ENCODE measurements around the gene ABCC4.

ABCC4 gene

DNA sequence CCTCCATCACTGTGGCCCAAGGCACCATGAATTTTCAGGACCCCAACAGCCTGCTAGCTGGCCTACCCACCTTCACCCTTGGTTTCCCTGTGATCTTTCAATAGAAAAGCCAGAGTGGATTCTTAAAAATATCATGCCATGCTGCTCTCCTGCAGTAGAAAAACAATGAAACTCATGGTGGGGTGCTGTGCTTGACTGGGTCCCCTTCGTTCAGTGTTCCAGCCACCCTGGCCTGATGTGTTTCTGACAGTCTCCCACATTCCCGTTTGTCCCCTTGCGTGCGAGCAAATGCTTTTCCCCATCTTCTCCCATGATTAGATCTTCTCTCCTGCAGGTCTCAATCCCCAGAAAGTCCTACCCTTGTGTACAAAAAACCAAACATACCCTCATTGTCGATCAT, 43.2 kb downstream of the ABCC4 start:
- DNase-seq (ENCODE audit: low read depth in 4 of 4, low spot score in 1 of 4) = no peak

DNA sequence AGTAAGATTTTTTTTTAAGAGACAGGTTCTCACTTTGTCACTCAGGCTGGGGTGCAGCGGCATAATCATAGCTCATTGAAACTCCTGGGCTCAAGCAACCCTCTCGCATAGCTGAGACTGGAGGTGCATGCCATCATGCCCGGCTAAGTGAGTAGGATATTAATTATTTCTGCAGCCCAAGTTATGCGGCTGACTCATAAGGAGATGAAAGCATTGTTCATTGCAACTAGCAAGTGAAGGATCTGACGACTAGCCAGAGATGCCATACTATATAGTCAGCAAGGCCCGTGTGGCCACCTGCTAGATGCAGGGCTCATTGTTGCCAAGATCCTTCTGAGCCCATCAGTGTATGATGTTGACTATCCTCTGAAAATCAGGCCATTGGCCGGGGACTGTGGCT, 45.2 kb downstream of the ABCC4 start:
- no peak for DNase-seq (ENCODE audit: low read depth in 4 of 4, low spot score in 1 of 4)

DNA sequence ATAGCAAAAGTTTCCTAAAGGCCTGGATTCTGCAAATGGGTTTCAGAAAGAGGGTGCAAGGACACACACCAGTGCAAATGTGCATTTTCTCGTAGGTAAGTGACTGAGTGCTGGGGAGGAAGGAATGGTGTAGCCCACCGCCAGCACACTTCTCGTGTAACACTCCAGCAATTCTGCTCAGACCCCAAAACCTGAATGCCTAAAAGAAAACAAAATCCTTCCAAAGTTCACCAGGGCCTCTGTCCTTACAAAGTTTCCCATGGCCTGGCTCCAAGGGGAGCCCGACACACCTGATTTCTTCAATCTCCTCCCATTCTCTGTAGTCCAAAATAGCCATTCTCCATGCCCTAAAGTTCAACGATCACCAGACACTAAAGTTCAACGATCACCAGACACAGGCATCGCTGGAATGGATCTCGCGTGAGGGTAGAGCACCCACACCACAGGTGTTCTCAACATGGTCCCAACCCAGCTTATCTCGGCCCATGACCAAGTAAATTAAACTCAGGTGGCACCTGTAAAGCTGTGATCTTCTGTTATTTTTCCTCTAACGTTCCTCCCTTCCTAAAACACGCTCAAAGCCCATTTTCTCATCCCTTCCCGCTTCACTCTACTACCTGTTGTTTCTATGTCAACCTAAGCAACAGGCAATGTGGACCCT, 46.0 kb downstream of the ABCC4 start:
- DNase-seq (ENCODE audit: low read depth in 4 of 4, low spot score in 1 of 4) = no peak

DNA sequence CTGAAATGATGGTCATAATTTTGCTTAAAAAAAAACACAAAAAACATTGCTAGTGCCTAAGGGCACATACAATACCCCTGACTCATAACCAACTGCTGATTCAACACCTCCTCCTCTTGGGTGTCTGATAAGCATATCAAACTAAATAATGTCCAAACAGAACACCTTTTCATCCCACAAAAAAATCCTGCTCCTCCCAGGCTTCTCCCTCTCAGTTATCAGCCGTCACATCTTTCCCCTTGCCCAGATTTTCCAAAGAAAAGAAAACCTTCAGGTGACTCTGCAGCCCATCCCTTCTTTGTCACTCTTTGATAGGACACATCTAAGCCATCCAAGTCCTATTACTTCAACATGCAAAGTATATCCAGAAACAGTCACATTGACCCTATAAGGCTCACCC, 46.9 kb downstream of the ABCC4 start:
- no peak for DNase-seq (ENCODE audit: low read depth in 4 of 4, low spot score in 1 of 4)

DNA sequence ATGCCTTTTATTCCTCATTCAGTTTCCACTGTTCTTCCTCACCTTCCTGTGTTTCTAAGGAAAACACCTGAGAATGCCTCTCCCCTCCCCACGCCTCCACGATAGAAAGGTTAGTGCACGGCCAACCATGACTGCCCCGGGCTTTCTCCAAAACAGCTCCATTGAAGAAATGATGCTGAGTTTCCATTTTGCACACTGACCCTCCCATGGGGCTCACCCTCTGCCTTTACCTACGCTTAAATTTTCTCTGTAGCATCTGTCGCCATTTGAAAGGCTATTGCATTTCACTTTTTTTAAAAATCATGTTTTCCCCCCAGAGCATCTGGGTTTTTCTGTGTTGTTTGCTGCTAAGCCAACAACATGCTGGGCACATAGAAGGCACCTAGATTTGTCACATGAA, 48.2 kb downstream of the ABCC4 start:
- no peak for DNase-seq (ENCODE audit: low read depth in 4 of 4, low spot score in 1 of 4)

DNA sequence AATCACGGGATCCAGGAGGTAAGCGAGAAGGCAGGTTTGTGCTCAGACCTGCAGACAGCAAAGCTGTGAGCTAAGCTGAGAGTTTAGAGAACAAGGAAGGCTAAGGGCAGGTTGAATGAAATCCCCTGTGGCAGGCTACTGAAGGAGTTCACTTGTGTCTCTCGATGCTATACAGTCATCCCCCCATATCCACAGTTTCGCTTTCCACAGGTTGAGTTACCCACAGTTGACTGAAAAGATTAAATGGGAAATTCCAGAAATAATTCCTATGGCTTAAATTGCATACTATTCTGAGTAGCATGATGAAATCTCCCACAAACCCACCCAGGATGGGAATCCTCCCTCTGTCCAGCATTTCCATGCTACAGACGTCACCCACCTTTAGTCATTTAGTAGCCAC, 49.6 kb downstream of the ABCC4 start:
- DNase-seq (ENCODE audit: low read depth in 4 of 4, low spot score in 1 of 4) = no peak

DNA sequence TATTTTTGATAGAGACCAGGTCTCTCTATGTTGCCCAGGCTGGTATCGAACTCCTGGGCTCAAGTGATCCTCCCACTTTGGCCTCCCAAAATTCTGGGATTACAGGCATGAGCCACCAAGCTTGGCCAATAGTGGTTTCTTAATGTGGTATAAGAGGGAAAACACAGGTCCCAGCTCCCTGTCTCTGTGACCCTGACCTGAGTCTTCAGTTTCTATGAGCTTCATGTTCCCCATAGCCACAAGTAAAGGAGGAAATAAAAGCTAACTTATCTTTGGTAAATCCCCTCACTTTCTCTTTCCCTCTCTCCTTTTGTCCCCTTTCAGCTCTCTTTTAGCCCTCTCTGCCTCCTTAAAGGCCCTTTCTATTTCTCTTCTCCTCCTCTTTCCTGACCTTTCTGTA, 50.3 kb downstream of the ABCC4 start:
- DNase-seq (ENCODE audit: low read depth in 4 of 4, low spot score in 1 of 4) = no peak

DNA sequence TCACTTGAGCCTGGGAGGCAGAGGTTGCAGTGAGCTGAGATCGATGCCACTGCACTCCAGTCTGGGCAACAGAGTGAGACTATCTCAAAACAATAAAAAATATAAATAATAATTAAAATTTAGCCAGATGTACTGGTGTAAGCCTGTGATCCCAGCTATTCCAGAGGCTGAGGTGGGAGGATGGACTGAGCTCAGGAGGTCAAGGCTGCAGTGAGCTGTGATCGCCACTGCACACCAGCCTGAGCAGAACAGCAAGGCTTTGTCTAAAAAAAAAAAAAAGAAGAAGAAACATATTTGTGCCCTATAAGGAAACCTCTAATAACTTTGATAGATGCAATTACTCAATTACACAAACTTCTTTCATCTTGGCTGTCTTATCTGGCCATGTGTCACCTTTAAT, 52.3 kb downstream of the ABCC4 start:
- no peak for DNase-seq (ENCODE audit: low read depth in 4 of 4, low spot score in 1 of 4)

DNA sequence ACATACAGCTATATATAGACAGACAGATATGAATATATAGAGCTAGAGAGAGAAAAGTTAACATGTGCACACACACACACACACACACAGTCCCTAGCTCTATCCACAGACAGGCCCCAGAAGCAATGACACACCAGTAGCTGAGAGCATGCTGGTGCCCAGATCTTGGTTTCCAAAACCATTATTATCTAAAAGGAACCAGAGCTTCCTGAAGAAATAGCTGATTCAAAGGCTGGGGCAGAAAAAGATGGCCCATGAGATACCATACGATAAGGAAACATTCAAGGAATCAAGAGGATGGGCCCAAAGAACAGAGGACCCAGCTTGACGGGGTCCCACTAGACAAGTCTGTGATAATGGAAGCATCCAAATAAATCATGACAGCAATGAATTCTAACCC, 53.4 kb downstream of the ABCC4 start:
- DNase-seq (ENCODE audit: low read depth in 4 of 4, low spot score in 1 of 4) = no peak

DNA sequence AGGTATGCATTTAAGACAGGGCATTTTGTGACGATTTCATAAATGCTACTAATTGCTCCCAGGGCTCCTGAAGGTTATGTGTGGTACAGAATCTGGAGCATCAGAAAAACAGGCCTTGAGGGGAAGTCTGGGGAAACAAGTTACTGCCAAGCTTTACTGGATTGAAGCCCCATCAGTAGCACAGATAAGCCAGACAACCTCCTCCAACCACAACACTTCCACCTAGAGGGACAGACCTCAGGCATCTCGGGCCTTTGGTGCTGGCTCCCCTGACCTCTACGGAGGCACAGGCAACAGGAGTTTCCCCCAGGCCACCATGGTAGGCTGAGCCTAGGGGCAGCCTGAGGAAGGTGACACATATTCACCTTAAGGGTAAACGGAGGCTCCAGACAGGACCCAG, 54.1 kb downstream of the ABCC4 start:
- no peak for DNase-seq (ENCODE audit: low read depth in 4 of 4, low spot score in 1 of 4)

DNA sequence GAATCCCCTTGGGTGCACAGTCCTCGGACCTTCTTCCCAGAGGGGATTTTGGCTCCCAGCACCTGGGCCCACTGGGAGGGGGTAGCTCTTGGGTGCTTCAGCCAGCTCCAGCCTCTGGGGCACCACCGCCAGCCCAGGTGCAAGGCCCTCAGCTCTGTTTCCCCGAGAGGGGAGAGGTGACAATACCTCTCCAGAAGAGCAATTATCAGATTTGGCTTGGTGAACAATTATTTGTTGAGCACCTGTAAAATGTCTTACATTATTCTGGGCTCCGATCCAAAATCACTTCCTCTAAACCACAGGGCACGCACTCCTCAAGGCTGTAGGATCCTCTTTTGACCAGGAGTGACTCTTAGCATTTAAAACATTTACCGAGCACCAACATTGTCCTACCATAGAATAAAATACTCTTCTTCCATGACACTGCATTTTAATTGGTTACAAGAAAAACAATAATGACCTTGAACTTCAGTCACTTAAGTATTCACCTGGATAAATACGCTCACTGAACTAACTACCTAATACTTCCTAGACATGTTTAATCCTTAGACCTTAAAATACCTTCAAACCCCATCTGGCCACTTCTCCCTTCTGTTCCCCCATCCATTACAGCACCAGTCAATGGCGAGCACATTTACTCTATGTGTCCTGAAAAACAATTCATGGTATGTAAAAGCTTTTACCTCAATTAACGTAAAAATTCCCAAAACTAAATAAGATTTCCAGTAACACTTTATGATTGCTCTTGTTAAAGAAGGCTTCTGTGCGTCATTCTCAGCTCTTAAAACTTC, 54.8 kb downstream of the ABCC4 start:
- no peak for DNase-seq (ENCODE audit: low read depth in 4 of 4, low spot score in 1 of 4)

DNA sequence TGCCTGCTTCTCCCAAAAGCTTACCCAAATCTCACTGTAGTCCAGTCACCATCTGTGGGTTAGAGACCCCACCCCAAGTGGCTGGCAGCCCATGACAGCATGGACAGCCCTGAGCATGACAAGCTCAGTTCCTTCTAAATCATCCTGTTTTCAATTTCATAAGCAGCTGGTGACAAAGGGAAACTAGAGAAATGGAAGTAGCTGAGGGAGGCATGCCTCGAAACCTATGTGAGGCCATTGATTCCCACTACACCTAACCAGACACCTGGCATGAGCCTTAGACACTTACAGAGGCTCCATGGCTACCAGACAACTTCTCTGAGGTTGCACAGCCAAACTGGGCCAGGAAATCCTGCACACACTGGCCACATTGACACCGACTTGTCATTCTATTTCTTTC, 56.2 kb downstream of the ABCC4 start:
- no peak for DNase-seq (ENCODE audit: low read depth in 4 of 4, low spot score in 1 of 4)

DNA sequence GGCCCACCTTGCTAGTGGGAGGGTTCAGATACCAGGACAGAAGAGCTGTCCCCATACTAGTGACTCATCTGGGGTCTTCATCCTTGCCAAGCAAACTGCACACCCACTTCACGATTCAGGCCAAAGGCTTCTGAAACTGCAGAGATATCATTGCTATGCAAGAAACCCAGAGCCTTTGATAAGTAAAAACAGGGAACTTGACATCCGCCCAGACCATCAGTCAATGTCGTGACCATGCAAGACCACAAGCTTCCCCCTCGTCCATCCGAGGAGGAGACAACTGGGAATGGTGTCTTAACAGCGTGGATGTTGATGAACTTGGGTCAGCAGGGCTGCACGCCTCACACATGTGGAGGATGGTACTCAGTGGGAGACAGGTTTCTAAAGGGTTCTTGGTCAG, 58.0 kb downstream of the ABCC4 start:
- DNase-seq (ENCODE audit: low read depth in 4 of 4, low spot score in 1 of 4) = no peak

DNA sequence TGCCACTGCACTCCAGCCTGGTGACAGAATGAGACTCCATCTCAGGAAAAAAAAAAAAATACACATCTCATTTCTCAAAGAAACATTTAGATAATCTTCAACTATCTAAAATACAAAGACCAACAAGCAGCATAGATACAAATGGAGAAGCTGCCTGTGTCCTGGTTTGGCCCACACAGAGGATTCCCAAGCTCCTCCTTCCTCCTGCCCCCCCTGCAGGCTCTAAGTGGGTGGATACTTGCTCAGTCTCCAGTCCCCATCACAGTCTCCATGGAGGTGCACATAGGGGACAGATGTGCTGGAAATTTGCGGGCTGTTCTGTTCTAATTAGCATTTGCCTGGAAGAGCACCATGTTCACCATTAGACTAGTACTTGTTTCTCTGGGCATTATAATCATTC, 59.9 kb downstream of the ABCC4 start:
- no peak for DNase-seq (ENCODE audit: low read depth in 4 of 4, low spot score in 1 of 4)

DNA sequence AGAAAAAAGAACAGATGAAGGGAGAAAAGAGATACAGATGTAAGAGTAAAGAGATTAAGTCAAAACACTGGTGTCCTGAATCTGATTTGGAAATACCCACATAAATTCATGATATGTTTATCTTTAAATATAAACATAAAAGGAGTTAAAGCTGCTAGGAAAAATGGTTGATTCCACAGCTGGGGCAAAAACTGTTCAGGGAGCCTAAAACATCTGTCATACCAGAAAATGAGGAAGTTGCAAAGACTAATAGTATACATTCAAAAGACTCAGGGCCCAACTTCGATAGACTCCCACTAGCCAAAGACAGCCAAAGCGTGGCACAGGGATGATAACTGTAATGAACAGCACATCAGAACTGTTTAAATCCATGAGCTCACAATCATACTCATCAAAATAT, 62.0 kb downstream of the ABCC4 start:
- DNase-seq (ENCODE audit: low read depth in 4 of 4, low spot score in 1 of 4) = no peak

DNA sequence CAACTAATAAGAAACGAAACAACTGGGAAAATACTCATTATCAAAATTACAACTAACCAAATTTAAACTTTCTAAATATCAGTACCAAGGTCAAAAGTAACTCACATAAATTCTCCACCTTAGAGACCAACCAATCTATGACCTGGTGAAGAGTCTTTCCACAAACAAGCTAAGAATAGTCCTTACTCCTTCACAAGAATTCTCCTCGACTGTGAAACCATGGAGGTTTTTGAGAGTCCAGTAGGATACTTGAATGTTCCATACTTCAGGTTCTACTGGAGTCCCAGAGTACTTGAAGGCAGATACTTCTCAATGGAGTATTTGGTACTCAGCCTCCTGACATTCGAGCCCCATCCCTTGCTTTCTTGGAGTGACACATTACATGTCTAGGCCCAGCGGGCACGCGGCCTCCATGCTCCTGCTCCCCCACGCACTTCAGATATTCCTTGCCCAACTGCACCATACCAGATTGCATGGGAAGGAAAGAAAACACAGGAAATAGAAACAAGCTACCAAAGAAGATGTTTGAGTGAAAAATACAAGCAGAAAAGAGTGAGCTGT, 63.9 kb downstream of the ABCC4 start:
- no peak for DNase-seq (ENCODE audit: low read depth in 4 of 4, low spot score in 1 of 4)

DNA sequence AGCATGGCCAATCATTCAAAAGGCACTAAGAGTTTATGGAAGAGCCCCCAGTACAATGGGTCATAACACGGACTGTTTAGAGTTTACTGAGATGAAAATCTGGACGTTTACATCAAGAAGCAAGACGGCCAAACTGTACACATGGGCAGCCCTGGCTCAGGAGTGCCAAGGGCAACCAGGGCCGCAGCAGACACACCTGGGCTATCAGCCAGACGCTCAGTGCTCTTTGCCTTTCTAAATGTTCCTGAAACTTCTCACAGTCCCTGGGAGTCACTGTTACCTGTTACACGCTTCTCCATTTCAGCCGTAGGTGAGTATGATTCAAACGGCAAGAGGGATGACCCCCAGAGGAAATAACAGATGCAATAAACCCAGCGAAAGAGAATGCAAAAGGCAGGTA, 64.5 kb downstream of the ABCC4 start:
- no peak for DNase-seq (ENCODE audit: low read depth in 4 of 4, low spot score in 1 of 4)

DNA sequence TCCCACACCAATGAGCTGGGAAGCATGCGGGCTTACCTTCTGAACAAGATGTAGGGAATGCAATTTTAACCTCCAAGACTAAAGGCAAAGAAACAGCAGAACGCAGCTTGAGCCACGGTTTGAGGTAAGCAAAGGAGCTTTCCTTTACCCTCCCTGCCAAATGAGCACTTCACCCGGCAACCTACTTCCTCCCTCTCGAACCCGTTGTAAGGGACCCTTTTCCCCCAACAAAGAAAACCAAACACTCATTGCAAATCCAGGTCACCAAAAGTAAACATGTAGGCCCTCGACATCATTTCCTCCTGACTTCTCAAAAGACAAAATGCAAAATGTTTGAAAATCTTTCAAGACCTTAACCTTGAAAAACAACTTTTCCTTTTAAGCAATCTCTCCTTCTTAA, 65.3 kb downstream of the ABCC4 start:
- no peak for DNase-seq (ENCODE audit: low read depth in 4 of 4, low spot score in 1 of 4)

DNA sequence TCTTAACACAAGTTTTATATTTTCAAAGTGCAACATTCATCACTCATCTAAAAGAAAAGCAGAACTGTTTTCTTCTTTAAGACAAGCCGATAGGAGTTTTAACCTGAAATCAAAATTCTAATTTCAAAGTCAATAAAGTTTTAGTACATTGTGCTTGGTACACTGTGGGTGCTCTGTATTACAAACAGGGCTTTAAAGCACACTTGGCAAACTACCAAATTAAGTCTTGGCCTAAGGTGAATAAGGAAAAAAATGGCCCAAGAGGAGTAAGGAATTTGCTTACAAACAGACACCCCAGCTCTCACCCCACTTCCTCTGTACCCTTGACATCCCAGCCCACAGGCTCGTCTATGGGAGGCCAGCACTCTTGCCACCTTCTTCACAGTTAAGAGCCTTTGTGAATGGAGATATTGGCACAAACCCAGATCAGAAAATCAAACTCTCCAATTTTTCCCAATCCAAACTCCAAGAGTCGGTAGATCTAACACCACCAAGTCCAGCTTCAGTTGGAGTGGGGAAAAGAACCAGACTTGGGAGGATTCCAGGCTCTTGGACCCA, 66.0 kb downstream of the ABCC4 start:
- no peak for DNase-seq (ENCODE audit: low read depth in 4 of 4, low spot score in 1 of 4)

DNA sequence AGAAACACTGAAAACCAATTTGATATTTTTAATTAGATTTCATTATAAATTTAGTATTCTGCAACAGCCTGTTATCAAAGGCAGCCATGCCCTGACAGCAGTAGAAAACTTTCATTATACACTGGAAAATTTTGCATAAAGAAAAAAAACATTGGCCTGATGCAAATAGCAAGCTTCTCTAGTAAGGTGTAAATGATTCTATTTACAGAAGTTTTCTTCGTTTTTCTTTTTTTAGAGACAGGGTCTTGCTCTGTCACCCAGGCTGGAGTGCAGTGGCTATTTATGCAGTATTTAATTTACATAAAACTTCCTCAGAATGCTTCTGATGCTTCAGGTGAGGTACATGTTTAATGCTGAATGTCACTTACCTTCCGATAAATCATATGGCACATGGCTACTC, 67.0 kb downstream of the ABCC4 start:
- no peak for DNase-seq (ENCODE audit: low read depth in 4 of 4, low spot score in 1 of 4)

DNA sequence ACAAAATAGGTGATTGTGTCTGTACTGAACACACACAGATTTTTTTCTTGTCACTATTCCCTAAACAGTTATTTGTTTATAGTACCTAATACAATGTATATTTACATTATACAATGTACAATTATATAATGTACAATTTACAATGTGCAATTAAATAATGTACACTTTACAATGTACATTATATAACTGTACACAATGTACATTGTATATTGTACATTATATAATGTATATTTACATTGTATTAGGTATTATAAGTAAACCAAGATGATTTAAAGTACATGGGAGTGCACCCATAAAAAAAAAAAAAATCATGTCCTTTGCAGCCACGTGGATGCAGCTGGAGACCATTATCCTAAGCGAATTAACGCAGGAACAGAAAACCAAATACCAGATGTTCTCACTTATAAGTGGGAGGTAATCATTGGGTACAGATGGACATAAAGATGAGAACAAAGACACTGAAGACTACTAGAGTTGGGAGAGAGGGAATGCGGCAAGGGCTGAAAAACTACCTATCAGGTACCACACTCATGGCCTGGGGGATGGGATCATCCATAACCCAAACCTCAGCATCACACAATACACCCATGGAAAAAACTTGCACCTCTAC, 68.1 kb downstream of the ABCC4 start:
- no peak for DNase-seq (ENCODE audit: low read depth in 4 of 4, low spot score in 1 of 4)

DNA sequence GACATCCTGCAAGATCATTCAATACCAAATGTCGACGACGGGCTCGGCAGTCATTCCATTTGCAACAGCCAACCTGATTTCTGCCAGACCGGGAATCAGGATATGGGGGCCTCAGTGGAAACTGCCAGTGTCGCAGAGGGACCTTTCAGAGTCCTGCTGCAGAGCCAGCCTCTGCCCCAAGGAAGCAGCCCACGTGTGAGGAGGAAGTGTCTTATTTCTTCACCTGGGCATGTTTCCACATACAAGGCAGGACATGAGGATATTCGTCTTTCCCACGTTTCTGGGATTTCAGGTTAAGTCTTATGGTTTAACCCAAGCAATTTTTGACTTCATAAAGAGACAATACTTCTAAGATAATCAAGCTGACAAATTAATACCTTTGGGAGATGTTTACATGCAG, 69.9 kb downstream of the ABCC4 start:
- DNase-seq (ENCODE audit: low read depth in 4 of 4, low spot score in 1 of 4) = no peak
